H1 (cell line): ENCODE results near the gene KRTAP6-1. TPM values are rescaled to one million over a fixed set of nuclear protein-coding genes. Genes with fewer than 3 reads are reported as not detected.

ENCODE experiments used
- CTCF ChIA-PET: fragments of 300-600 bp; sonication (Branson Sonifier 250); formaldehyde crosslinking; loops from one replicate; lab custom pipeline; 2021; ENCODE audit not compliant: partially characterized antibody; lab: Charles Lee
- POLR2A ChIA-PET: fragments of 300-600 bp; sonication (Branson Sonifier 250); formaldehyde crosslinking; loops from one replicate; lab custom pipeline; 2021; ENCODE audit warnings: inconsistent platforms; ENCODE audit not compliant: partially characterized antibody; lab: Charles Lee
- DNase-seq, 2 experiments: peaks; one replicate each; pipeline versions ENCODE4 v3.0.0 to v3.0.0-alpha.2; 2010 to 2022; ENCODE audit warnings: low spot score in 2 of 2, low read depth in 1 of 2, mixed read lengths in 1 of 2
- FAIRE-seq: peaks from 2 replicates; lab custom pipeline; 2011; peaks lifted over from hg19 to GRCh38; lab: Jason Lieb, UNC
- H2AFZ ChIP-seq: 2 replicates; pipeline ENCODE4 v1.8.1; 2012; ENCODE audit warnings: low read length, inconsistent platforms
- H2AK5ac ChIP-seq: 2 replicates; pipeline ENCODE4 v1.6.1; 2013; ENCODE audit warnings: low read depth, low read length
- H2BK120ac ChIP-seq: replicated peaks from 2 replicates; pipeline ENCODE3; 2013; ENCODE audit warnings: low read depth, low read length, inconsistent platforms
- H2BK12ac ChIP-seq: 2 replicates; pipeline ENCODE4 v1.6.1; 2013; ENCODE audit warnings: low read depth, low read length
- H2BK15ac ChIP-seq: 2 replicates; pipeline ENCODE4 v1.6.1; 2013; ENCODE audit warnings: low read length
- H2BK20ac ChIP-seq: 2 replicates; pipeline ENCODE4 v1.6.1; 2013; ENCODE audit warnings: low read length
- H2BK5ac ChIP-seq: 2 replicates; pipeline ENCODE4 v1.6.1; 2013; ENCODE audit warnings: low read depth, low read length
- H3K14ac ChIP-seq: 2 replicates; pipeline ENCODE4 v1.6.1; 2013; ENCODE audit warnings: inconsistent platforms; ENCODE audit not compliant: insufficient read length
- H3K18ac ChIP-seq: 2 replicates; pipeline ENCODE4 v1.6.1; 2013; ENCODE audit warnings: low read length; ENCODE audit errors: extremely low read depth
- H3K23ac ChIP-seq: 2 replicates; pipeline ENCODE4 v1.6.1; 2013; ENCODE audit warnings: inconsistent platforms; ENCODE audit not compliant: insufficient read length
- H3K23me2 ChIP-seq: 2 replicates; pipeline ENCODE4 v1.6.1; 2013; ENCODE audit warnings: low read depth, low read length
- H3K27ac ChIP-seq: 2 replicates; pipeline ENCODE4 v1.6.1; 2011; ENCODE audit warnings: low read depth, low read length, inconsistent platforms
- H3K27me3 ChIP-seq, 4 experiments: replicated peaks in 1 of 4; 1 replicate in 1 of 4; 2 replicates in 3 of 4; pipeline versions ENCODE4 v1.6.1 to v1.8.1; 2011 to 2013; ENCODE audit warnings: low read length in 3 of 4, mild to moderate bottlenecking in 3 of 4, inconsistent platforms in 2 of 4, mixed read lengths in 2 of 4, moderate library complexity in 1 of 4; ENCODE audit not compliant: control insufficient read depth in 3 of 4, insufficient read depth in 3 of 4; ENCODE audit errors: extremely low read depth in 1 of 4
- H3K36me3 ChIP-seq, 4 experiments: 2 replicates each; pipeline versions ENCODE4 v1.6.1 to v1.8.1; 2011 to 2013; ENCODE audit warnings: mild to moderate bottlenecking in 4 of 4, low read length in 3 of 4, moderate library complexity in 2 of 4, control low read depth in 1 of 4, inconsistent platforms in 1 of 4; ENCODE audit not compliant: insufficient read depth in 4 of 4, control insufficient read depth in 2 of 4
- H3K4ac ChIP-seq: replicated peaks from 2 replicates; pipeline ENCODE3; 2013; ENCODE audit warnings: low read length, low read depth, mixed read lengths, inconsistent platforms; ENCODE audit not compliant: insufficient read length
- H3K4me1 ChIP-seq, 4 experiments: replicated peaks in 1 of 4; 1 replicate in 1 of 4; 2 replicates in 3 of 4; pipeline versions ENCODE4 v1.6.1 to v1.8.1; 2011 to 2013; ENCODE audit warnings: low read length in 3 of 4, inconsistent platforms in 2 of 4, mixed read lengths in 1 of 4; ENCODE audit not compliant: insufficient read depth in 4 of 4, control insufficient read depth in 3 of 4
- H3K4me2 ChIP-seq, 2 experiments: 2 replicates each; pipeline versions ENCODE4 v1.6.1 to v1.8.1; 2011 to 2013; ENCODE audit warnings: low read depth in 2 of 2, low read length in 2 of 2, control low read depth in 1 of 2, inconsistent platforms in 1 of 2, mild to moderate bottlenecking in 1 of 2; ENCODE audit not compliant: insufficient read depth in 1 of 2
- H3K4me3 ChIP-seq, 4 experiments: fragments of 200-600, 300-600 bp in 1 of 4; sonication (generic), shearing (Covaris generic), sonication (Bioruptor Twin) in 1 of 4; 2 replicates each; pipeline versions ENCODE4 v1.5.1 to v1.8.1; 2011 to 2016; ENCODE audit warnings: low read length in 4 of 4, low read depth in 3 of 4, control low read depth in 2 of 4, inconsistent platforms in 2 of 4, mild to moderate bottlenecking in 2 of 4, mixed read lengths in 1 of 4, moderate library complexity in 1 of 4; ENCODE audit not compliant: insufficient read depth in 2 of 4; ENCODE audit errors: extremely low read depth in 1 of 4
- H3K56ac ChIP-seq: replicated peaks from 2 replicates; pipeline ENCODE3; 2013; ENCODE audit warnings: low read depth, mild to moderate bottlenecking, mixed read lengths, low read length, inconsistent platforms; ENCODE audit not compliant: insufficient read length
- H3K79me1 ChIP-seq: 2 replicates; pipeline ENCODE4 v1.6.1; 2013; ENCODE audit warnings: low read depth, low read length, control low read depth
- H3K79me2 ChIP-seq, 2 experiments: 2 replicates each; pipeline versions ENCODE4 v1.6.1 to v1.8.1; 2012 to 2013; ENCODE audit warnings: low read length in 2 of 2, mild to moderate bottlenecking in 2 of 2, inconsistent platforms in 1 of 2; ENCODE audit not compliant: insufficient read depth in 2 of 2, control insufficient read depth in 1 of 2
- H3K9ac ChIP-seq, 4 experiments: replicated peaks in 1 of 4; 1 replicate in 1 of 4; 2 replicates in 3 of 4; pipeline versions ENCODE4 v1.6.1 to v1.8.1; 2011 to 2013; ENCODE audit warnings: low read depth in 3 of 4, low read length in 3 of 4, control low read depth in 2 of 4, mild to moderate bottlenecking in 2 of 4, moderate library complexity in 2 of 4, inconsistent platforms in 1 of 4; ENCODE audit errors: extremely low read depth in 1 of 4
- H3K9me3 ChIP-seq, 2 experiments: 2 replicates each; pipeline versions ENCODE4 v1.6.1 to v1.8.1; 2012 to 2013; ENCODE audit warnings: mild to moderate bottlenecking in 2 of 2, moderate library complexity in 2 of 2, control low read depth in 1 of 2, inconsistent platforms in 1 of 2, low read depth in 1 of 2, low read length in 1 of 2, mixed read lengths in 1 of 2; ENCODE audit not compliant: insufficient read depth in 2 of 2
- H4K20me1 ChIP-seq, 2 experiments: replicated peaks in 1 of 2; 2 replicates each; pipeline versions ENCODE3 to v1.8.1; 2011 to 2013; ENCODE audit warnings: inconsistent platforms in 2 of 2, low read length in 2 of 2, mild to moderate bottlenecking in 1 of 2; ENCODE audit not compliant: insufficient read depth in 2 of 2, control insufficient read depth in 1 of 2
- H4K5ac ChIP-seq: 2 replicates; pipeline ENCODE4 v1.6.1; 2013; ENCODE audit warnings: low read length, low read depth, mixed read lengths, inconsistent platforms; ENCODE audit not compliant: insufficient read length
- H4K8ac ChIP-seq: 2 replicates; pipeline ENCODE4 v1.8.0; 2013; ENCODE audit warnings: mild to moderate bottlenecking, moderate library complexity, low read length, inconsistent platforms; ENCODE audit not compliant: insufficient read depth; ENCODE audit errors: extremely low read depth
- H4K91ac ChIP-seq: replicated peaks from 2 replicates; pipeline ENCODE3; 2013; ENCODE audit warnings: low read length, mixed read lengths, inconsistent platforms; ENCODE audit not compliant: insufficient read length
- CEBPB ChIP-seq: IDR thresholded peaks from 2 replicates; pipeline ENCODE4 v1.6.1; 2012; ENCODE audit warnings: low read depth, low read length
- CHD2 ChIP-seq: IDR thresholded peaks from 2 replicates; pipeline ENCODE4 v1.6.1; 2012; ENCODE audit warnings: low read length, improper control_type of control experiment
- CTCF ChIP-seq, 3 experiments: IDR thresholded peaks; 1 replicate in 2 of 3; 2 replicates in 1 of 3; pipeline versions ENCODE4 v1.5.1 to v1.6.1; 2011; ENCODE audit warnings: low read length in 3 of 3, mild to moderate bottlenecking in 3 of 3, inconsistent platforms in 2 of 3, low read depth in 1 of 3, moderate library complexity in 1 of 3; ENCODE audit not compliant: insufficient read depth in 1 of 3; ENCODE audit errors: control extremely low read depth in 1 of 3
- FOSL1 ChIP-seq: IDR thresholded peaks from 2 replicates; pipeline ENCODE4 v1.6.1; 2011; ENCODE audit warnings: mild to moderate bottlenecking, low read depth, low read length, moderate library complexity; ENCODE audit not compliant: insufficient read depth
- NANOG ChIP-seq: IDR thresholded peaks from 2 replicates; pipeline ENCODE4 v1.6.1; 2011; ENCODE audit warnings: low read length, low read depth, mild to moderate bottlenecking, inconsistent platforms; ENCODE audit not compliant: insufficient read depth, poor library complexity, severe bottlenecking
- PHF8 ChIP-seq: fragments of 200-600 bp; sonication (generic); conservative IDR thresholded peaks from 2 replicates; pipeline ENCODE4 v1.7.1; 2012; ENCODE audit warnings: low read depth, mild to moderate bottlenecking, inconsistent platforms, low read length, moderate library complexity
- RAD21 ChIP-seq, 2 experiments: IDR thresholded peaks in 1 of 2; conservative IDR thresholded peaks in 1 of 2; 2 replicates each; pipeline ENCODE4 v1.6.1; 2011; ENCODE audit warnings: low read depth in 2 of 2, low read length in 2 of 2, improper control_type of control experiment in 1 of 2, inconsistent platforms in 1 of 2, mild to moderate bottlenecking in 1 of 2, moderate library complexity in 1 of 2
- RFX5 ChIP-seq: IDR thresholded peaks from 2 replicates; pipeline ENCODE4 v1.6.1; 2011; ENCODE audit warnings: low read depth, low read length, improper control_type of control experiment, borderline replicate concordance
- SIRT6 ChIP-seq: IDR thresholded peaks from one replicate; pipeline ENCODE4 v1.7.1; 2012; ENCODE audit warnings: low read length, inconsistent platforms
- TAF1 ChIP-seq: IDR thresholded peaks from 2 replicates; pipeline ENCODE4 v1.6.1; 2011; ENCODE audit warnings: mild to moderate bottlenecking, low read depth, low read length
- TAF7 ChIP-seq: optimal IDR thresholded peaks from 2 replicates; pipeline ENCODE3; 2011; ENCODE audit warnings: low read depth, mild to moderate bottlenecking, inconsistent platforms, low read length, moderate library complexity, borderline replicate concordance
- USF2 ChIP-seq: IDR thresholded peaks from 2 replicates; pipeline ENCODE4 v1.6.1; 2011; ENCODE audit warnings: low read length, improper control_type of control experiment
- polyA plus RNA-seq, 7 experiments: library from polyadenylated mRNA; depleted of rRNA in 3 of 7; stranded (reverse) in 5 of 7; unstranded in 2 of 7; fragments of >200 nt in 5 of 7; fragments of 200-250 nt in 2 of 7; gene quantifications; 1 replicate in 5 of 7; 2 replicates in 1 of 7; 4 replicates in 1 of 7; pipeline versions ENCODE4 v1.2.1 to v1.2.3, GENCODE V29; 2011 to 2013; ENCODE audit warnings: missing spikeins in 2 of 7, mixed read lengths in 2 of 7
- total RNA-seq: library from RNA; stranded (reverse); fragmentation: NEBNext Ultra II Directional; extraction: Animal tissue kit (Norgen Biotek cat#: 25700); gene quantifications from 2 replicates; pipeline ENCODE4 v1.2.1, GENCODE V29; 2021

Gene KRTAP6-1
- total and polyA plus RNA-seq, 2 of the 8 experiments (the other 6 are each of a cell fraction or from before 2014, with no cell fraction given): not detected

- H3K36me3 ChIP-seq: no peaks in the 10 kb centered on the region
- no peaks in the 10 kb centered on the region for H4K20me1 ChIP-seq
- no peaks in the 10 kb centered on the region for H3K23me2 ChIP-seq
- H3K4ac ChIP-seq: no peak overlapping the region
- H3K27me3 ChIP-seq: no peaks in the 10 kb centered on the region
- H4K5ac ChIP-seq: no peak overlapping the region
- no peak overlapping the region for H3K14ac ChIP-seq
- DNase-seq (no peak), FAIRE-seq (no peak)
- H3K23ac ChIP-seq: no peak overlapping the region
- H4K91ac ChIP-seq: no peak overlapping the region
- no peak overlapping the region for H2AFZ ChIP-seq
- H2BK15ac ChIP-seq: no peak overlapping the region
- H3K9me3 ChIP-seq: no peaks in the 10 kb centered on the region
- POLR2A ChIA-PET: no interaction called here
- H3K79me1 ChIP-seq: no peaks in the 10 kb centered on the region
- H3K27ac ChIP-seq: no peak overlapping the region
- H3K79me2 ChIP-seq: no peaks in the 10 kb centered on the region
- no peak overlapping the region for H3K4me3 ChIP-seq
- no peak overlapping the region for H2AK5ac ChIP-seq
- H3K56ac ChIP-seq: no peak overlapping the region
- no peak overlapping the region for H2BK12ac ChIP-seq
- H2BK5ac ChIP-seq: no peak overlapping the region
- no peak overlapping the region for H3K18ac ChIP-seq
- H3K4me2 ChIP-seq: no peak overlapping the region
- H3K9ac ChIP-seq: no peak overlapping the region
- CTCF ChIA-PET: interaction anchor here (2.0 kb wide), 1 partner anchor 9 kb away, joined by 5 read pairs; no protein-coding TSS in a partner anchor
- no peak overlapping the region for H4K8ac ChIP-seq
- H2BK120ac ChIP-seq: no peak overlapping the region
- no peak overlapping the region for H2BK20ac ChIP-seq
- H3K4me1 ChIP-seq: no peaks in the 10 kb centered on the region
- TF ChIP-seq TAF1: no peak
- no peak for TF ChIP-seq RFX5
- TF ChIP-seq USF2: no peak
- no peak for TF ChIP-seq SIRT6
- no peak for TF ChIP-seq CHD2
- no peak for TF ChIP-seq FOSL1
- no peak for TF ChIP-seq NANOG
- no peak for TF ChIP-seq TAF7
- TF ChIP-seq RAD21 (IDR thresholded peaks at IDR 0.05 in 1 of 2, conservative IDR thresholded peaks at IDR 0.05 in 1 of 2; ENCODE audit: low read depth in 2 of 2, low read length in 2 of 2): no peak
- no peak for TF ChIP-seq CEBPB
- no peak for TF ChIP-seq PHF8
- TF ChIP-seq CTCF (IDR thresholded peaks at IDR 0.05; ENCODE audit: control extremely low read depth in 1 of 3, insufficient read depth in 1 of 3, low read depth in 1 of 3, low read length in 3 of 3): no peak
Observed at GRCh38 chr21:30567617-30568016, 46.1 kb downstream of the KRTAP6-1 start.
